HS-5 (cell line): ENCODE data around the gene ADAMTS17.

Experiments
- DNase-seq: peaks from one replicate; pipeline ENCODE4 v3.0.0-alpha.2; 2012; ENCODE audit warnings: low read depth

The ADAMTS17 gene

DNA sequence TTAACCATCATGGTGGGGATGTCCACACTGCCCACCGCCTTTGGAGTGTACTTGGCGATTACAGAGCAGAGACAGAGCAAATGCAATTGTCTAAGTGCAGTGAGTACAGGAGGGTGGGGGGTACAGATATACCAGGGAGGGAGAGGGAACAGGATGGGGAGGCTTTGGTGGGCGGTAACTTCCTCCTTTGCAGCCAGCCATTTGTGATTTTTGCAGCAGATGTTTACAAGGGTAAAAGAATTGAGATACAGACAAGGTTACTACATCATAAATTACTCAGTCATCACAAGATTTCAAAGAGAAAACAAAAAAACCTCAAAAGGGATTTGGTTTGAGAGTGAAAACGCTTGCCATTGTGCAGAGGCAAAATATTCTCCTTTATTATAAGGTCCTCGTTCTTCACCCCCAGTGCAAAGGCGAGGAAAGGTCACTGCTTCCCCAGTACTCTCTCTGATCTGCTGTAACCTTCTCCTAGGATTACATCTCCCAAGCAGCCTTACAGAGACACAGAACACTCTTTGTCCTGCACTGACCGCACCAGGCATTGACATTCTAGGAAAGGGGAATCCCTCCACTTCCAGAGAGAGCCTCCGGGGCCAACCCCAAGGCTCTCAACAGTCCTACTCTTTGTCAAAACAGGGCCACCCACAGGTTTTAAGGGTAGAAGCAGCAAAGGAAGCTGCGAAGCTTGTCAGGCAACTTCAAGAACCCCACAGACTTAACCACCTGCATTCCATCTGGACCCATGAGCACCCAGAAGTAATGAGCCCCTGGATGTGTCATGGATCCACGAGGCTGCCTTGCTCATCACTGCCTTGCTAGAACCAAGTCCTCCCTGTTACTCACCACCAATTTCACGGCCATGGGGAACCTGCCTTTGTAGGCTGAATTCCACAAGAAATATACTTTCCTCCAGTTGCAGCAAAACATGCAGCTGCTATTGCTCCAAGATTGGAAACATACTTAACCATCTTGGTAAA is 117.3 kb downstream of the ADAMTS17 start:
- DNase-seq, result no peak

DNA sequence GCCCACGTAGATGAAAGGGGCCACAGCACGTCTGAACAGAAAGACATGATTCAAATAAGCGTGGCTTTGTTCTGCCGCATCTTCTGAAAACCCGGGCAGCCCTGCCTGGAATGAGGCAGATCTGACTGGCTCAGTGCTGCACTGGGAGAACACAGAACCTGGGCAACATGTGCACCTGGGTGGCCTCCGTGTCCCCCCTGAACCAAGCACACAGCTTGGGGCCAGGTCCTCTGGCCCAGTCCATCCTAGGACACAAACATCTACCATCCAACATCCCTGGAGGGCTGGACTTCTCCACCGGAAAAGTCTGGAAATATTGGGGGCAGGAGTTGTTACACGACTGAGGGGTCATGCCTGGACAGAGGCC is 119.4 kb downstream of the ADAMTS17 start:
- no peak for DNase-seq

DNA sequence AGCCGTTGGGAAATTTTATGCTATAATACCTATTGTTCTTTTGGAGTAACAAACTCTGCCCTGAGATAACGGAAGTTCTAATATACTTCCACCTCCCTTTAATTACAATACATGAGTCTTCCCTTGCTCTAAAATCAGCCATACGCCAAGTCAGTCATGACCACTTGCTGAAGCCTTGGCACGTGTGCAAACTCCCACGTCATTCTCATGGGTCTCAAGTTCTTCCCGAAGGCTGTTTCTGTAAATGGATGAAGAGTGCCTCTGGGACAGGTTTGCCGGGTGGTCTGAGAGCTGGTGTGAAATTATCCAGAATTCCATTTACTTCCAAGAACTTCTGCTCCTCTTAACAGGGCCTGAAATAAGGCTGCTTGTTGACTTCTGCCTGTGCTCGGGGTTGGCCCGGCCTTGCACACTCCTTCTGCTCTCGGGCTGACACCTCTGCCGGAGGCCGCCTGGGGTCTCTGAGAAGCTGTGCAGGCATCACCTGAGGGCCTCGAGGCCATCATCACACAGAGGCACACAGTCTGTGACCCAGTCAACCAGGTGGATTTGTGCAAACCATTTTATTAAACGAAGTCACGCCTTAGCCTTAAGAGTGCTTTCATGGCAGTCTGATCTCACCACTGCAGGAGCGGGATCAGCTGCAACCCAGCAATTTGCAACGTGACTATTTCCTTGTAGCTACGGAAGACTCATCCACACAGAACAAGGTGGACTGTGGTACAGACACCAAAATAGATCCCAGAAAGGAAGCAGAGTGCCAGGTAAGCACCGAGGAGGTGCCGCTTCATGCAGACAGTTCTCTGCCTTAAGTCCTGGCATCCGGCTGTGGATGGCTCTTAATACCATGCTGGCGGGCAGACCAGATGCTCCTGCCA is 120.1 kb downstream of the ADAMTS17 start:
- DNase-seq, result no peak

DNA sequence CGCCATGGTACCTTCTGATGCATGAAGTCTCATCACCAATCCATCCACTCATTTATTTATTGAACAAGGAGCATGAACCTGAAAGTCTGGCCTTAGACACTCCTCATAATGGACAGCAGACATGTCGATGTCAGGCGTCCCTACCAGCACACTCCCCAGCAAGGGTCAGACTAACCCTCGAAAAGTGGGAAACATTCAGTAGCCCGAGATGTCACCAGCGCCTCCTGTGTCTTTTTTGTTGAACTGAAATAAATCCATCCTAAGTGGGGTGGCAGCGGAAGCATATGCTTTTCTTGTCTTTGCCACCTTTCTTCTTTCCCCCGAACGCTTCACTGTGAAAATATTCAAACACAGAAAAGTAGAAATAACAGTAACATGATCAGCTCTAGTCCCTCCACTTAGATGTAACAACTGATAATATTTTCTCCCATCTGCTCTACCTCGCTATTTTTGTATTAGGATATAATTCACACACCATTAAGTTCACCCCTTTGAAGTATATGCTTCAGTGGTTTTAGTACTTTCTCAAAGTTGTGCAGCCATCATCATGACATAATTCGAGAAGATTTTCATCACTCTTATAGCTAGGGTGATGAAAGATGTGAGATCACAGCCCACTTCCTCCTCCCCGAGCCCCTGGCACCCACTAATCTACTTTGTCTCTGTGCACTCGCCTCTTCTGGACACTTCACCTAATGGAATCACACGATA is 121.6 kb downstream of the ADAMTS17 start:
- DNase-seq, result no peak

DNA sequence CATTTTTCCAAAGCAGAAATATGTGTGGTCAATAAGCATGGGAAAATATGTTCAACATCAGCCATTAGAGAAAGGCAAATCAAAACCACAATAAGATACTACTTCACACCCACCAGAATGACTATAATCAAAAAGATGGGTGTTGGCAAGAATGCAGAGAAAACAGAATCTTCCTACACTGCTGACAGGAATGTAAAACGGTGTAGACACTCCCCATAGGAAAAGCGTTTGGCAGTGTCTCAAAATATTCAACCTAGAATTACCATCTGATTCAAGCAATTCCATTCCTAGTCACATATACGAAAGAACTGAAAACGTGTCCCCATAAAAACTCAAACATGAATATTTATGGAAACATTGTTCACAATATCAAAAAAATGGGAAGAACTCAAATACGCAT is 123.3 kb downstream of the ADAMTS17 start:
- no peak for DNase-seq

DNA sequence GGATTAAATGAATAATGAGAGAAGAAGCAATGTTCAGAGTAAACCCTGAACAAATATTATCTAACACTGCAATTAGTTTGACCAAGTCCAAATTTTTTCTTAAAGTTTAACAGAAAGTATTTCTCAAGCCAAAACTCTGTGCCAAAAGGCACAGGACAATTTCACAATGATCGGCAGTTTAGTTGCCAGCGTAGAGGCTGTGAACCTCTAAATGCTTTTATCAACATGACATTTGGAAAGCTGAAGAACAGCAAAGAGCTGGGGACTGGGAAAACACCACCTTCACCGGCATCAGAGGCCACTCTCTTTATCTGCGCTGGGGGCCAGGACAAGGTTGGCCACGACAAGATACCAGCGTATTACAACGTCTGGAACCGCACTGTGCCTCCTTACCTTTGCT is 125.6 kb downstream of the ADAMTS17 start:
- DNase-seq, result no peak

DNA sequence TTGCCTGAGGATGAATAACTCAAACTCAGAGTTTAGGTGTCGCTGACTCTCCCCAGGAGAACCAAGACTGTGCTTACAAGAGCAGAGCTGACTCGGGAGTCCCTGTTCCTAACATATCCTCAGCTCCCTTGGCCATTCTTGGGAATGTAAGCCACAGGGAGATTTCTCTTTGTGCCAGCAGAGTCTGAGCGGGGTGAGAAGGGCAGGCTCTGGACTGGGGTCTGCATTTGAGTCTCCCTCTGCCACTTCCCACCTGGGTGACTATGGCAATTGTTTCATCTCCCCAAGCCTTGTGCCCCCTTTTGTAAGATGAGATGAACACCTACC is 126.0 kb downstream of the ADAMTS17 start:
- no peak for DNase-seq

DNA sequence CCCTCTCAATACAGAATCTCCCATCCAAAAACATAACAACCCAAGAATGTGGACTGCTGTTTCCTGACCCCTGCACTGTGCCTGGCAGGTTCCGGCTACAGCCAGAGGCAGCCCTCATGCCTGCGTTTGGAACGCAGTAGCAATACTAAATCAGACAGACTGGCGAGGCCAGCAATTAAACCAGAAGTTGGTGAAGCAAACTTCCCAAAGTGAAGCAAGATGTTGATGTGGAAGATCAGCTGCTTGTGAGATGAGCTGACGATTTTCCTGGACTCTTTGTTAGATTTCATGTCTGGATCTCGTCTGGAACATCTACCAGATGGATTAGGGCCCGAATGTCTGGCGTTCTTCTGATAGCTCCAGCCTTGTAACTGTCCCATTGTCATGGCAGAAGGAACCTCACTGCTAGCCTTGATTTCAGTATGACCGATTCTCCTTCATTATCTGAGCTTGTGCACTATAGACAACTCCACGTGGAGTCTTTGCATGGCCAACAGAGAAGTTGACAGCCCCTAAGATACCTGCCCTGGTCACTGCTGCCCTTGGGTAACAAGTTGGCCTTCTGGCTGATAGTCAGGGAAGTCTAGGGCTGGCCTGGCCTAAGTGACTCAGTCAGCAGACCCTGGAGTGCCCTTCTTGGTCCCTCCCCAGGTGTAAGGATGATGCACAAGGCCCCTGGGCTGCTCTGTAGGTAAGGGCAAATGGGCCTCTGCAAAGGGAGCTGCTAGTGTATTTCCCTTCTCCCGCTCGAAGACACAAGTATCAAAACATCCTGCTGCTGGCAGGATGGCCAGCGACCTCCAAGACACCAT is 126.5 kb downstream of the ADAMTS17 start:
- DNase-seq, result no peak

DNA sequence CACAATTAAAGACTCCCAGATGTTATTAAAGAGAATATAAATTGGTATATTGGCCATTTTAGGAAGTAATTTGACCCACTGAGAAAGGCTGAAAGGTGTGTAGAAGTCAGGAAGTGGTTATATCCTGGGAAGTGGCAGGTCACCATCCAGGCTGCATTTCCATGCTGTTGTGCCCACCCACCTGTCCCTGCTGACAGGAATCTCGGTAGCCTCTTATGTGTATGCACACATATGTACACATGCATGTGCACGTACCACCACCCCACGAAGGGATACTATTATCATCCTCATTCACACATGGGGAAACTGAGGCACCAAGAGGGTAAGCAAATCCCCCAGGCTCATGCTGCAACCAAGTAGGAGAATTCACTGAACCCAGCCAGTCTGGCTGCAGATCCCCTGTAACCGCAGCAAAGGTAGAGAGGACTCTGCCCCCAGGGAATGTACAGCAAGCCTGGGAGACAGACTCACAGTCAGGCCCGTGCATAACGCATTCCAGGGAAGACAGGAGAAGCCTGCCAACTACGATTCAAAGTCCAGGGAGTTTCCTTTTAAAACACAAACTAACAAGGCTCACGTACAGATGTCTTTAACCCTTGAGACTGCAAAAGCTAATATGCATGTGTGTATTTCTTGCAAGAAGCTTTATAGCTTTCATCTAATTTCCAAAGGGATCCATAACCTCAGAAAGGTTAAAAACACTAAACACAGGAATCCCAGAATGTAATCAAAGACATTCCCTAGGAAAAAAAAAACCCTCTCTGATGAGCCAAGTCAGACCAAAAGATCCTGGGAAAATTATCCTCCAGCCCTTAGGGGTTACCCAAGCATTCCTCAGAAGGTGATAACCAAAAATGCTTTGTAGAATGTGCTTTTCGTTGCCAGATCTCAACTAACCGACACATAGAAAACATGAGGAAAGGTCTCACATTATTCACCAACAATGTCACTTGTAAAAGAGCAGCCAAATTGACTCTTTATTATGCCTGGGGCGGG is 129.6 kb downstream of the ADAMTS17 start:
- no peak for DNase-seq

DNA sequence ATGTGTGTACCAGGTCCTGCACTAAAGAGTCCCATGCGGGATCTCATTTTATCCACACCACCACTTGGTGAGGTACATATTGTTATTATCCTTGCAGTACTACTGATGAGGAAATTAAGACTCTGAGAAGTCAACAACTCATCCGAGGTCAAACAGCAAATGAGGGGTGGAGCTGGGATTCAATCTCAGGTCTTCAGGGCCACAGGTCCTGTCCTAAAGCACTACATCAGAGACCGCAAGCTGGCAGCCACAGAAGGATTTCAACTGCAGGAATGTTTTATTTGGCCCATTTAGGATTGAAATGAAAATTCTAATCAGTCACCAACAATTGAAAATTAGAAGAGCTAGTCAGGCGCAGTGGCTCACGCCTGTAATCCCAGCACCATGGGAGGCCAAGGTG is 131.4 kb downstream of the ADAMTS17 start:
- no peak for DNase-seq

DNA sequence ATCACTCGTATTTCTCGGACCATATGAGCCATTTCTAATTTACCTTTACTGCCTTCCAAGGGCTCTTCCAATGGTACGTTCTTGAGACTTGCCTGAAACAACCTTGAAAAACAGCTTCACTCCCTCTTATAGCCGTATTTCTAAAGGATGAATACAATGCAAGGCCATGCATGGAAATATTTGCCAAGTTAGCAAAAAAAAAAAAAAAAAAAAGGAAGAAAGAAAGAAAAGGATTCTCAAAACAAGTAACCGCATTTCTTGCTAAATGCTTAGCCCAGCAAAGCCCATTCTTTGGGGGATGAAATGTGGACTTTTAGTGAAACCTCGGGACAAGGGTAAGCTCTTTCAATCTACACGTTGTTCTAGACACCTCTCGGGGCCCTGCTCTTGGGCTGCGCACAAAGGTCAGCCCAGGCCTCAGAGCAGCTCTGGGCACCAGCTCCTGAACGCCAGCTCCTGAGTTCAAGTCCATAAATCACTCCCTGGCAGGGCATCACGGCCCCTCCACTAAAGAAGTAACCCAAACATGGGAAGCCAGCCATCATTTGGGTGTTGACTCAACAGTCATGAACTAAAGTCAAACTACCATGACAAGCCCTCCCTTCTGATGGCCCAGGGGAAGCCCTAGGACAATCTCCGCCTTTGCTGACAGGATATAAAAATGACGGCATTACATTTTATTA is 132.7 kb downstream of the ADAMTS17 start:
- DNase-seq, result no peak

DNA sequence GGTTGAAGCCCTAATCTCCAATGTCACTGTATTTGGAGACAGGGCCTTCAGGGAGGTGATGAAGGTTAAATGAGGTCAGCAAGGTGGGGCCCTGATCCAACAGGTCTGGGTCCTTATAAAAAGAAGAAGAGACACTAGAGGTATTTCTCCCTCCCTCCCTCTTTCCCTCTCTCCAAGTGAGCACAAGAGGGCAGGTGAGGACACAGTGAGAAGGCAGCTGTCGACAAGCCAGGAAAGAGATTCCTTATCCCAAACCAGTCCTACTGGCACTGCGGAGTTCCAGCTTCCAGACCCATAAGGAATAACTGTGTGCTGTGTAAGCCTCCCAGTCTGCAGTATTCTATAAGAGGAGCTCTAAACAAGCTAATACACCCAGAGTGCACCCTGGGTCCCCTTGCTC is 134.7 kb downstream of the ADAMTS17 start:
- DNase-seq, result no peak

DNA sequence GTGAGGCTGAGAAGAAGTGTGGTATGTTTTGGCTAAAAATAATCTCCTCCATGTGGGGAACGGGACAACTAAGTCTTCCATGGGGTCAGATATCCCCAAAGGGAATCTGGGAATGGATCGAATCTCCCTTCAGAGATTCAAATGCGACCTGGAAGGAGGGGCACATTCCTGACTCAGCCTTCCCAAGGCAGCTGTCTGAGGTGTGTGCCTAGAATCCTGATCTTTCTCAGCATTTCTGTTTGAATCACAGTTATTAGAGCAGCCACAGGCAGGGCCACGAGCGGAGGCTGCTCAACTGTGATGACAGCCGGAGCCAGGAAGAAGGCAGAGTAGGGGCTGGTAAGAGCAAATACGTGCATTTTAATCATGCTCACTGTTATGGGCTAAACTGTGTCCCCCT is 135.1 kb downstream of the ADAMTS17 start:
- DNase-seq, result no peak

DNA sequence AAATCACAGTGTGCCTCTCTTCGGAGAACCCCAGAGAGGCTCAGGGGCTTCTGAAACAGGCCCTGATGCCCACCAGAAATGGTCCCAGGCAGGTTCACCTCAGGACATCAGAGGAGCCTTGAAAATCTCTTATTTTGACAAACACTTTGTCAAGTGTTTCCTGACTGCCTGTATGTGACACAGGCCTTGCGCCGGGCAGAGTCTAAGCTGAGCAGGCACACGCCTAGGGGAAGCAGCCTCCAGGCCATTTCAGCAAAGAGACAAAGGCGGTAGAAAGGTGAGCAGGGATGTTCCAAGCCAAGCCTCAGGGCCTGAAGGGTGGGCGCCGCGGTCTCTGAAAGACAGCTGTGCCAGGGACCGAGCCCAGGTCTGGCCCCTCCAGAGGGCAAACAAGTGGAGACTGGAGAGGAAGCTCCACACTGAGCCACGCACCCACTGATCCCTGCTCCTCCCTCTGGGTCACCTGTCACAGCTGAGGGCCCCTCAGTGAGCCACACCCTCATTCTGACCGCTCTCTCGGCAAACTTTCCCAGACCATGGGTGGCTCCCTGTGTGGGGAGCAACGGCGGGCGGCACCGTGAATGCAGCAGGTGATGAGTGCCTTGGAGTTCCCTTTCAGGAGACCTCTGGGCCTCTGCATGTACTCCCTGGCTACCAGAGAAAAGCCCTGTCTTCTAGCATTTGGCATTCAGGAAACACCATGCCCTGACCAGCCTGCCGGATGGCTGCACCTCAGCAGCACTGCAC is 136.1 kb downstream of the ADAMTS17 start:
- no peak for DNase-seq

DNA sequence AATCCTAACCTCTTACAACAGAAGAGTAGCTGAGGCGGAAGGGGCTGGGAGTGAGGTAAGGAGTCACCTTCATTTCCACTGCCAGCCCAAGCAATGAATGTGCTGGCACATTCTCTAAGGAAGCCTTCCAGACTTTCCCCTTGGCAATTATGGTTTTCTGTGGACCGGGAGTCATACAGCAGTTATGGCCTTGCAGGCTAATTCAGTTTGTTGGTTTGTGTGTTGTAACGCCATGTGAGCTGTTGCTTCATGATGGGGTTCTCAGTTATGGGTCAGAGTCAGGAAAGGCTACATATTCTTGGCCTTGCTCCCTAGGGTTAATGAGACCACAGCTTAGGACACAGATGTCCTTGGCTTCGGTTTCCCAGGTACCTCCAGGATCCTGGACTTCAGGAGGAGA is 137.0 kb downstream of the ADAMTS17 start:
- no peak for DNase-seq

DNA sequence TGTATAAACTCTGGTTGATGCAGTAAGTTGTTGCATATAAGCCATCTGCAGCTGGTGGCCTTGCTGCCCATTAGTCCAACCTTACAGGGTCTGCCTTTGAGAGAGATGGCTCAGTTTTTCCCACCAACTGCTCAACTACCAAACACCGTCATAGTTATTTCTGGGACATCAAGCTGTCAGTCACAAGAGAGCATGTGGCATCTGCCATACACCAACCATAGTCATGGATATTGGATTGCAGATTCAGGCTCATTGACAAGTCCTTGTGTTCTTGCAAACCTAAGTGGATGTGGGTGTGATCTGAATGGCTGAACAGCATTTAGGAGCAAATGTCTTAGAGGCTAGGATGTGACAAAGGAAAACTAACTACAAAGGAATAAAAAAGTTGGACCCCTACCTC is 137.6 kb downstream of the ADAMTS17 start:
- no peak for DNase-seq

DNA sequence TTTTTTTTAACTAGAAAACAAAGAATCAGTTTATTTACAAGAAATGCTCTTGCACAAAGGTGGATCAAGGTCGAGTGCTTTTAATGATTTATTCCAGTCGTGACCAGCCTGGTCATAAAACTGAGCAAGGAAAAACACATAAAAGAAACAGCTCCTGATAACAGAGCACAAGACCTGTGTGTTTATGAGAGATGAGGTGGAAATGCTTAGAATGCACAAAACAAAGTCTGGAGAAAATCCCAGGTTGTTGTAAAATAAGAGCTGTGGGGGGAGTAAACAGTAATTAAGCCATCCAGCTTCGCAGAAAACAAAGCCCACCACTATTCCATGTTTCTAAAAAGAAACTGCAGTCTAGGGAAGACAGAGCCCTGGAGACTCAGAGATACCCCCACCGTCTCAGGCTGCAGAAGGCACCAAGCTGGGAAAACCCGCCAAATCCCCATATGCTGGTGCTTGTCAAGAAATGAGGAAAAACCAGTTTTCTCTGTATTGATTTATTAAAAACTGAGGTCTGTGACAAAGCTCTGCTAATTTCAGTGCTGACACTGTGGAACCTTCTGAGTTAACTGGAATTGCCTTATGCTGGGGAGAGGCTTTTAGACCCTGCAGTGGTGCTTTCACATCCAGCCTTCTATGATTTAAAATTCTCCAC is 139.3 kb downstream of the ADAMTS17 start:
- DNase-seq, result no peak
